ENCODE measurements around the gene DHX57.

DNA sequence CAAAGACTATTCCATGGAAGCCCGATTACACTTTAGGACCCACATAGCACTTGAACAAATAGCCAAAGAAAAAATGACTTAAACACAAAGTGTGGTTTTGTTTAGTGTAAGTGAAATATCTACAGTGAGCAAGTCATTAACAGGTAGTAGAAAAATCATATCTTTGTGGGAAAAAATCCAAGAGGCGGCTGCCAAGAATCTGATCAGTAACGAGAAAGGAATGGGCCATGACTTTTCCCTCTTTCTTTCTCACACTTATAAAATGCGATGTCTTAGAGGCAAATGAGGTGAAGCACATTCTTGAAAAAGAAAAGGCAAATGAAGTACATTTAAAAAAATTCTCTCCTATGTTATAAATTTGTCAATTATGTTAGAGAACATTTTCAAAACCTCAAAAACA, 110.6 kb downstream of the DHX57 start:
- TF ChIP-seq, protein P1, sequence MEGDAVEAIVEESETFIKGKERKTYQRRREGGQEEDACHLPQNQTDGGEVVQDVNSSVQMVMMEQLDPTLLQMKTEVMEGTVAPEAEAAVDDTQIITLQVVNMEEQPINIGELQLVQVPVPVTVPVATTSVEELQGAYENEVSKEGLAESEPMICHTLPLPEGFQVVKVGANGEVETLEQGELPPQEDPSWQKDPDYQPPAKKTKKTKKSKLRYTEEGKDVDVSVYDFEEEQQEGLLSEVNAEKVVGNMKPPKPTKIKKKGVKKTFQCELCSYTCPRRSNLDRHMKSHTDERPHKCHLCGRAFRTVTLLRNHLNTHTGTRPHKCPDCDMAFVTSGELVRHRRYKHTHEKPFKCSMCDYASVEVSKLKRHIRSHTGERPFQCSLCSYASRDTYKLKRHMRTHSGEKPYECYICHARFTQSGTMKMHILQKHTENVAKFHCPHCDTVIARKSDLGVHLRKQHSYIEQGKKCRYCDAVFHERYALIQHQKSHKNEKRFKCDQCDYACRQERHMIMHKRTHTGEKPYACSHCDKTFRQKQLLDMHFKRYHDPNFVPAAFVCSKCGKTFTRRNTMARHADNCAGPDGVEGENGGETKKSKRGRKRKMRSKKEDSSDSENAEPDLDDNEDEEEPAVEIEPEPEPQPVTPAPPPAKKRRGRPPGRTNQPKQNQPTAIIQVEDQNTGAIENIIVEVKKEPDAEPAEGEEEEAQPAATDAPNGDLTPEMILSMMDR (conservative IDR thresholded peaks at IDR 0.05): no peak
- TF ChIP-seq EZH2 (IDR thresholded peaks at IDR 0.05; ENCODE audit: low read depth): no peak
